B cell (primary cell): ENCODE data around the gene AGBL4.

Experiments
- EZH2 ChIP-seq: IDR thresholded peaks from 2 replicates; pipeline ENCODE4 v1.6.1; 2012; ENCODE audit warnings: borderline replicate concordance, low read depth, mild to moderate bottlenecking, moderate library complexity, low read length; ENCODE audit not compliant: insufficient read depth, poor library complexity, severe bottlenecking
- TF ChIP-seq, protein P1 (sequence below): fragments of 200-600 bp; IDR thresholded peaks from one replicate; pipeline ENCODE4 v1.8.0; 2022; ENCODE audit warnings: antibody characterized with exemption, mild to moderate bottlenecking

DNA sequence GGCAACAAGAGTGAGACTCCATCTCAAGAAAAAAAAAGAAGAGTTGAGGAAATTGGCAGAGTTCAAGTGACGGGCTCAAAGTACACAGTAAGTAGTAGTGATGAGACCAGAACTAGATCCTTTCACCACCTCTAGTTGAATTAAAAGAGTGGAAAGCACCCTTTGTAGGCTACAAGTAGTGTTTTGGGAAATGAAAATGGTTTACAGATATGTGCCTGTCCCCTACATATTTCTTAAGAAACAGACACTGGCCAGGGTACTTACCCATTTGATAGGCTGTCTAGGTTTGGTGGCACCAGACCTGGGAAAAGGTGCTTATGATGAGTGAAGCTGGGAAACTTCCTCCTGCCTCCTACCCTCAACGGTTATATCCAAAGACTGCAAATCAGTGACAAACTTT, 1083.4 kb downstream of the AGBL4 start:
- TF ChIP-seq, protein P1, sequence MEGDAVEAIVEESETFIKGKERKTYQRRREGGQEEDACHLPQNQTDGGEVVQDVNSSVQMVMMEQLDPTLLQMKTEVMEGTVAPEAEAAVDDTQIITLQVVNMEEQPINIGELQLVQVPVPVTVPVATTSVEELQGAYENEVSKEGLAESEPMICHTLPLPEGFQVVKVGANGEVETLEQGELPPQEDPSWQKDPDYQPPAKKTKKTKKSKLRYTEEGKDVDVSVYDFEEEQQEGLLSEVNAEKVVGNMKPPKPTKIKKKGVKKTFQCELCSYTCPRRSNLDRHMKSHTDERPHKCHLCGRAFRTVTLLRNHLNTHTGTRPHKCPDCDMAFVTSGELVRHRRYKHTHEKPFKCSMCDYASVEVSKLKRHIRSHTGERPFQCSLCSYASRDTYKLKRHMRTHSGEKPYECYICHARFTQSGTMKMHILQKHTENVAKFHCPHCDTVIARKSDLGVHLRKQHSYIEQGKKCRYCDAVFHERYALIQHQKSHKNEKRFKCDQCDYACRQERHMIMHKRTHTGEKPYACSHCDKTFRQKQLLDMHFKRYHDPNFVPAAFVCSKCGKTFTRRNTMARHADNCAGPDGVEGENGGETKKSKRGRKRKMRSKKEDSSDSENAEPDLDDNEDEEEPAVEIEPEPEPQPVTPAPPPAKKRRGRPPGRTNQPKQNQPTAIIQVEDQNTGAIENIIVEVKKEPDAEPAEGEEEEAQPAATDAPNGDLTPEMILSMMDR: no peak
- TF ChIP-seq EZH2: no peak
